ENCODE measurements around the gene CHD2.

DNA sequence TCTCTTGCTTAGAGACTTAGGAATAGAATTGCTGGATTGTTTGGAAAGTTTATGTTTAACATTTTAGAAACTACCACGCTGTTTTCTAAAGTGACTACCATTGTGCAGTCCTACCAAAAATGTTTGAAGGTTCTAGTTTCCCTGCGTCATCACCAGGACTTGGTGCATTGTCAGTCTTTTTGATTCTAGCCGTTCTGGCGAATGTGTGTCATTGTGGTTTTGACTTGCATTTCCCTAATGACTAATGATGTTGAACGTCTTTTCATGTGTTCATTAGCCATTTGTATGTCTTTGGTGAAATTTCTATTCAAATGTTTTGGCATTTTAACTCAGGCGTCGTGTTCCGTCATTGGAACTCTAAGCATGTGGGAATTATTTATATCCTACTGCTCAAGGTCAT, 58.0 kb downstream of the CHD2 start:
- TF ChIP-seq, protein P1, sequence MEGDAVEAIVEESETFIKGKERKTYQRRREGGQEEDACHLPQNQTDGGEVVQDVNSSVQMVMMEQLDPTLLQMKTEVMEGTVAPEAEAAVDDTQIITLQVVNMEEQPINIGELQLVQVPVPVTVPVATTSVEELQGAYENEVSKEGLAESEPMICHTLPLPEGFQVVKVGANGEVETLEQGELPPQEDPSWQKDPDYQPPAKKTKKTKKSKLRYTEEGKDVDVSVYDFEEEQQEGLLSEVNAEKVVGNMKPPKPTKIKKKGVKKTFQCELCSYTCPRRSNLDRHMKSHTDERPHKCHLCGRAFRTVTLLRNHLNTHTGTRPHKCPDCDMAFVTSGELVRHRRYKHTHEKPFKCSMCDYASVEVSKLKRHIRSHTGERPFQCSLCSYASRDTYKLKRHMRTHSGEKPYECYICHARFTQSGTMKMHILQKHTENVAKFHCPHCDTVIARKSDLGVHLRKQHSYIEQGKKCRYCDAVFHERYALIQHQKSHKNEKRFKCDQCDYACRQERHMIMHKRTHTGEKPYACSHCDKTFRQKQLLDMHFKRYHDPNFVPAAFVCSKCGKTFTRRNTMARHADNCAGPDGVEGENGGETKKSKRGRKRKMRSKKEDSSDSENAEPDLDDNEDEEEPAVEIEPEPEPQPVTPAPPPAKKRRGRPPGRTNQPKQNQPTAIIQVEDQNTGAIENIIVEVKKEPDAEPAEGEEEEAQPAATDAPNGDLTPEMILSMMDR (IDR thresholded peaks at IDR 0.05), result no peak
- TF ChIP-seq POLR2AphosphoS5 (IDR thresholded peaks at IDR 0.05) (no peak), POLR2A (IDR thresholded peaks at IDR 0.05) (no peak)
